SH-SY5Y (cell line): ENCODE results near the gene GRPEL2.

Experiments
- GATA2 ChIP-seq: IDR thresholded peaks from 2 replicates; pipeline ENCODE4 v1.6.1; 2011; ENCODE audit warnings: mild to moderate bottlenecking, low read depth, low read length
- GATA3 ChIP-seq: IDR thresholded peaks from 2 replicates; pipeline ENCODE4 v1.6.1; 2011; ENCODE audit warnings: low read depth, mild to moderate bottlenecking, low read length, moderate library complexity

DNA sequence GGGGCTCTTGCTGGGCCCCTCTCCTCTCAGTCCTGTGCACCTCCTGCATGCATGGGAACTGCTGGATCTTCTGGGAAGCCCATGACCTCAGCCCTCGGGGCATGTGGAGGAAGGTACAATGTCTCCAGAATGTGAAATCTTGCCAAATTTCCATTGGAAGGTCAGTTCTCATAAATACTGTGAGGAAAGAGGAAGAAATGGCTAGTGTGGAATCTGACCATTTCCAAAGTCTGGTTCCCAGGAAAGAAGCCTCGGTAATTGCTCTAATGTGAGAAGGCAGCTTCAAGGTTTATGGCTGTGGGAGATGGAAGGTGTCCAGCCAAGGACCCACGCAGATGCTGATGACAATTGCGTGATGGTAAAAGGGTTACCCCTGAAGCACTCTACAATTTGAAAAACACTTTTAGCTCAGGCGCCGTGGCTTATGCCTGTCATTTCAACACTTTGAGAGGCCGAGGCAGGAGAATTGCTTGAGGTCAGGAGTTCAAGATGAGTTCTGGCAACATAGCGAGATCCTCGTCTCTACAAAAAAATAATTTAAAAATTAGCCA is 41.9 kb downstream of the GRPEL2 start:
- TF ChIP-seq GATA3, result no peak
- no peak for TF ChIP-seq GATA2
